ENCODE measurements around the gene PWWP2B.

The PWWP2B gene

GRCh38 chr10:132417257-132417910, 20.4 kb downstream of the PWWP2B start:
- no peak for DNase-seq (ENCODE audit: low read depth in 4 of 4, low spot score in 1 of 4)

GRCh38 chr10:132417957-132418441, 21.0 kb downstream of the PWWP2B start:
- DNase-seq (ENCODE audit: low read depth in 4 of 4, low spot score in 1 of 4) = no peak

DNA sequence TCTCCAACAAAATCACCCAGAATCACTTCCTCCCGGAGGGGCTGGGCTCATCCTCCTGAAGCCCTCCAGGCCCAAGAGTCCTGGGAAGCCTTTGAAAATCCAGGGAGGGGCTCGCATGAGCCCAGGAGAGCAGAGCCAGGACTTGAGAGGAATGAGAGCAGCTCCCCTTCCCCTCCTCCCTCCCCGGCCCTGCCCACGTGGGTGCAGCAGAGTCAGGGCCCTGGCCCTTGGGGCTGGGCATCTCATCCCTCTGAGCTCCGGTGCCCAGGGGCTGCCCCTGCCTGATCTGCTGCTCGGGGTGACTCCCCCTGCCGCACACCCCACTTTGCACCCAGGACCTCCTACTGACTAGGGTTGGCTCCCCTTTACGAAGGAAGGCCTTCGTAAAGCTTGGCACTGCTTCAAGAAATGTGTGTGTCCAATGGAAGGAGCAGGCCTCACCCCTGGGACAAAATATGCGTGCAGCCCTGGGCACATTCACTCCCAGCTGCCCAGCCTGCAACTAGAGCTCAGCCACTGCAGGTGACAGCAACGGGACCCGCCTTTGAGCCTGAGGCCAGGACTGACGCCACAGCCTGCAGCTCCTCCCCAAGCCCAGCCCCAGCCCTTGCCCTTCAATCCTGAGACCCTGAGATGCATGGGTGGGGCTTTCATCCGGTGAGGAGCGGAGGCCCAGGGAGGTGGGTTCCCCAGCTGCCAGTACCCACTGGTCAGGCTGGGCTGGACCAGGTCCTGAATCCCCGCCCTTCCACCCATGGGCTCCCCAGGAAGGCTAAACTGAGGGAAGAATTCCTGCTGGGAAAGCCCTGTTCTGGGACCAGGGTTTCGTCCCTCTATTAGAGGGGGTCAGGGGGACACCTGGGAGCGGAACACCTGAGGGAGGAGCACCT, 21.8 kb downstream of the PWWP2B start:
- DNase-seq (ENCODE audit: low read depth in 4 of 4, low spot score in 1 of 4) = no peak

GRCh38 chr10:132419538-132420468, 22.8 kb downstream of the PWWP2B start:
- DNase-seq (ENCODE audit: low read depth in 4 of 4, low spot score in 1 of 4) = no peak

- DNase-seq (ENCODE audit: low read depth in 4 of 4, low spot score in 1 of 4) = no peak
Observed at GRCh38 chr10:132420469-132420980, 23.5 kb downstream of the PWWP2B start.

DNA sequence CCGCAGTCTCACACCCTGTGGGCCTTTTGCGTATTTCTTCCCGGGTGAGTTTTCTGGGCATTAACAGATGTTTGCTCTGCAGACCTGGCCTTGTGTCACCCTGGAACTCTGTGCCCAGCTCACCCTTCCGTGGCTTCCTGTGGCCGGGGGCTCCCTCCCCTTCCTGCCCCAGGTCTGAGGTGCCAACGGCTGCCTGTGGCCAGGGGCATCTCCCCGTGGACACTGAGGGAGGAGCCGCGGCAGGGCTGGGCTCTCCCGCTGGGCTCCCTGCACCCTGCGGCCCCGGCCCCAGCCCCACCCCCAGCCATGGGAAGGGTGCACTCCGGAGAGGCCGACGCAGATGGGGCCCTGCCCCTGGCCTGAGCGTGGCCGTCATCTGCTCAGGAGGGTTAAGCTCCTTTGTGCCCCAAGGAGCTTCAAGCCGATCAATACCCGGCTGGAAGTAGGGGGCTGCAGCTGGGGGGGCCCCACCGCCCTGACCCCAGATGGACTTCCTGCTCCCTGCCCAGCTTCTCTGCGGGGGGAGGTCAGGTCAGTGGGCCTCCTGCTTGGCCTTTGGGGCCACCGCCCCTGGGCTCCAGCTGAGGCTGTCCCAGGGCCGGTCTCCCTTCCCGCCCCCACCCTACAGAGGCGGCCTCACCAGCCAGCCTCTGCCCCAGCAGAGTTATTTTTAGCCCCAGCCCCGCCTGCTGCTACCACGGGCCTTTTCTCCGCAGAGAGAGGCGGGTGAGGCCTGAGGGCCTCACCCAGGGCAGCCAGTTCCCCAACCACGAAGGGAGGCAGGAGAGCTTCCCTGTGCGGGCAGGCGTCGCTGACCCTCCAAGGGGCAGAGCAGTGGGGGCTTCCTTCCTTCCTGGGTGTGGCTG, 24.2 kb downstream of the PWWP2B start:
- no peak for DNase-seq (ENCODE audit: low read depth in 4 of 4, low spot score in 1 of 4)

- DNase-seq (ENCODE audit: low read depth in 4 of 4, low spot score in 1 of 4) = no peak
Observed at GRCh38 chr10:132421847-132422751, 25.1 kb downstream of the PWWP2B start.

GRCh38 chr10:132422903-132423825, 26.2 kb downstream of the PWWP2B start:
- DNase-seq (ENCODE audit: low read depth in 4 of 4, low spot score in 1 of 4) = no peak

DNA sequence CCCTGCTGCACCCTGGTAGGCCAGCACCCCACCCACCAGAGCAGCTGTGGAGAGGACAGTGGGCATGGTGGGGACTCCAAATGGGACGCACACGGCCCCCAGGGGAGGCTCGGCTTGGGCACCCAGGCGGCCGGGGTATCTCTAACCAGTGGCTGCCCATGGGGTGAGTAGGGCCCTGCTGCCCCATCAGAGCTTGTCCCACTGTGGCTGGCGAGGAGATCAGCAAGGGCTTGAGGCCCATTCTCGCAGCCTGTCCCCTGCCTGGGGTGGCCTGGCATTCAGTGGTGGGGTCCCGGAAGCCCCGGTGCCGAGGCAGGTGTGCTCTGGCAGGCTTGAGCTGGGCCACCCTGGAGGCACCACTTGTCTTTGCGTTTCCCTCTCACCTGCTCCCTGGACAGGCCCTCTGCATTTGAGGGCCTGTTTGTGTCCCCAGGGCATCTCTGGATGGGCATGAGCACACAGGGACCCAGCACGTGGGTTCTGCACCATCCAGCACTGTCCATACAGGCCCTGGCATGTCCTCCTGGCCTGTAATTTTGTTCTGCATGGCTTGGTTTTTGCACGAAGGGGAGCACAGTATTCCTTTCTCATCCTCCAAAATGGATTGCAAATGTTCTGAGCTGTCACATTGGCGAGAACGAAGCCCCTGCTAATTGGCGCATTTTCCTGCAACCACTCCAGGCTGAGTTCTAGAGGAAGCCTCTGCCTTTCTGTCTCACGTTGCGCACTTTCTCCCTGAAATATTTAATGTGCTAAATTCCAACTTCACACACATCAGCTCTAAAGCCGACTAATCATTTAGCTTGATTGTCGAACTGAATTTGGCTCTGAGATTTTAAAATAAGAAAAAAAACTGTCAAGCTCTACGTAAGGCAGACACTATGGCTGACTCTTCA, 27.2 kb downstream of the PWWP2B start:
- DNase-seq (ENCODE audit: low read depth in 4 of 4, low spot score in 1 of 4) = no peak

- DNase-seq (ENCODE audit: low read depth in 4 of 4, low spot score in 1 of 4) = no peak
Observed at GRCh38 chr10:132425029-132425756, 28.2 kb downstream of the PWWP2B start.

- DNase-seq (ENCODE audit: low read depth in 4 of 4, low spot score in 1 of 4) = no peak
Observed at GRCh38 chr10:132425757-132426155, 28.8 kb downstream of the PWWP2B start.

DNA sequence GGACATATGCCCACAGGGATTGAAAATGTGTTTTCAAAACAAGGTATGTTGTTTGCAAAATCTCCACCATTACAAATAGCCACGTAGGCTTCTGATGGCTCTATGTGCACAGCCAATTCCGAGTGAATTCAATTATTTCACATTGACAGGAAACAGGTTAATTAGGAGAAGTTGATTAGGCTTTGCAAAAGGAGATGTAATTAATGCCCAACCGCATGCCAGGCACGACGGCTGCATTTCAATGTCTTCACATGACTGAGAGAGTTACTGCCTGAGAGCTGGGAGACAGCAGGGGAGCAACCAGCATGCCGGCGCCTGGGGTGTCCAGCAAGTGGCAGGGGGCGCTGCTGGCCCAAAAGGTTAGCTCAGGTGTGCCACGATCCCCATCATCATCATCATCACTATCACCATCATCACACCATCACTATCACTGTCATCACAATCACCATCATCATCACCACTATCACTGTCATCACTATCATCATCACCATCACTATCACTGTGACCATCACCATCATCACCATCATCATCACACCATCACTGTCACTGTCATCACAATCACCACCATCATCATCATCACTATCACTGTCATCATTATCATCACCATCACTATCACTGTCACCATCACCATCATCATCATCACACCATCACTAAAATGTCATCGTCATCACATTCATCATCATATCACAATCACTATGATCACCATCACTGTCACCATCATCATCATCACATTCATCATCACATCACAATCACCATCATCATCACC, 30.2 kb downstream of the PWWP2B start:
- no peak for DNase-seq (ENCODE audit: low read depth in 4 of 4, low spot score in 1 of 4)

- DNase-seq (ENCODE audit: low read depth in 4 of 4, low spot score in 1 of 4) = no peak
Observed at GRCh38 chr10:132427939-132428367, 31.0 kb downstream of the PWWP2B start.

DNA sequence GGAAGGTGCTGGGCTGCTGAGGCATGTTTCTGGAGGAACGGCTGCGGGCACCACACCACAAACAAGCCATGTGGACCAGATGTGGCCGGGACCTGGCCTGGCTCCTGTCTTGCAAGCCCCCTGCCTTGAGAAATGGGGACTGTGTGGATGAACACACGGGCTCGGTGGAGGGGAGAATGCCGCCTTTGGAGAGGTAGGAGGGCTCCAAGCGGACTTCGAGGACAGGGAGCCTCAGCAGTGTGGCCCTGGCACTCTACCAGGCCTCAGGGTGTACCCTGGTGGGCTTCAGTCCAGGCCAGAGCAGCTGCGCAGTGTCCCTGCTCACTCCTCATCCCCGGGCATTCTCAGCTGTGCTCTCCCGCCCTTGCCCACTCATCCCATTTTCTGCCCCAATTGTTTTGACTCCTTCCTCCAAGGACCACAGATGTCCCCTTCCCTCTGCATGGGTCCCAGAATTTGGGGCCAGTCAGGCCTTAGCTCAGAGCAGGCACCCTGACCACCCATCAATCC, 31.5 kb downstream of the PWWP2B start:
- DNase-seq (ENCODE audit: low read depth in 4 of 4, low spot score in 1 of 4) = no peak
